Right lung (tissue), 5 donors: Measurements from ENCODE around the gene MIER3. TPM values are rescaled to one million over a fixed set of nuclear protein-coding genes. Genes with fewer than 3 reads are reported as not detected.

Experiments used
- DNase-seq, 2 donors: peaks; one replicate each; pipeline ENCODE4 v3.0.0-alpha.2; 2013
- polyA plus RNA-seq, 5 donors: library from polyadenylated mRNA; unstranded; fragments of 120-200 nt; gene quantifications; one replicate each; pipeline versions ENCODE4 v1.2.1 to v1.2.3, GENCODE V29; 2013; ENCODE audit warnings: inconsistent platforms in 1 of 5, low replicate concordance in 1 of 5; ENCODE audit not compliant: insufficient read length in 5 of 5, insufficient read depth in 1 of 5

Gene MIER3
- polyA plus RNA-seq, 5 donors: 26.6 to 51.5 (median 36.8) TPM

DNA sequence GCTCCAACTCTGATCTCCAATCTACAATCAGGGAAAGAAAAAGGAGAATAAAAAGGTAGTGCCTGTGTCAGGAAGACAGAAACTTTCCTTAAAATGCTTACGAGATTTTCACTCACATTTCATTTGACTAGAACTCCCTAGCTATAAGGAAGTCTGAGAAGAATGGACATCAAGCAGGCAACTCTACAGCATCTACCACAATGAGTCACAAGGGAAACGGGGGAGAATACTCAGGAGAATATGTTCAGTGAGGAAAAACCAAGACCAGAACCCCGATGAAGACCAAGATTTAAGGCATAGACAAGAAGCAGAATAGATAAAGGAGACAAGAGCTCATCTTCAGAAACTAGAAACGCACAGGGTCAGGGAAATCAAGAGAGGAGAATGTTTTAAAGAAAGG, 51.5 kb downstream of the MIER3 start:
- no peak for DNase-seq

DNA sequence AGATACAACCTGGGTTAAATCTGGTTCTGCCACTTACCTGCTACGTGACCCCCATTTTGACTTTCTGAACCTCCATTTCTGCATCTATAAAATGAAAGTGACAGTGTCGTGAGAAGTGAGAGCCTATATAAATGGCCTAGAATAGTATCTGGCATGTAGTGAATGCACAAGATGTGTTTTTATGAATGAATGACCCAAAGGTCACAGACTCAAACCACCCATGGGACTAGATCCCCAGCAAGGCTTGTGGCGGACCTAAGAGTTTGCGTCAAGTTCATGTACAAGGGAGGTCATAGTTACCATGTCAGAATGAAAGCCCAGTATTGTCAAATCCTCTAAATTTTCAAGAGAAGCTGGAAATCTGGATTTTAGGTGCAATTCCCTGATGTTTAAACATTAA, 53.7 kb downstream of the MIER3 start:
- DNase-seq: no peak

DNA sequence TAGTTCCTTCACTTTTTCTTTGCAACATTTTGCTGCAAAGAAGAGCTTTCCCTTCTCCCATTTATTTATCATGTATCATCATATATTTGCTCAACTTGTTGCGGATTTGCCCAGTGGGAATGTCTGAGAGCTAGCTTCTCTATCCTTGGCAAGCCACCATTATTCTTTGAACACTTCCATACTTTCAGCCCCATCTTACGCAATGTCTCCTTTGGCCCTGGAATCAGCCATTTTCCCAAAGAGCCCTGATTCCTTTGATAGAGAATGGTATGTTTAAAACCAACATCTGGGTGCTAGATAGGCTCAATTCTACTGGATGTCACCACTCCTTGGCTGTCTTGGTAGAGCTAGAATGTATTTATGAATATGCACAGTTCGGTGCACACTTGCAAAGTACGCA, 55.2 kb downstream of the MIER3 start:
- no peak for DNase-seq

DNA sequence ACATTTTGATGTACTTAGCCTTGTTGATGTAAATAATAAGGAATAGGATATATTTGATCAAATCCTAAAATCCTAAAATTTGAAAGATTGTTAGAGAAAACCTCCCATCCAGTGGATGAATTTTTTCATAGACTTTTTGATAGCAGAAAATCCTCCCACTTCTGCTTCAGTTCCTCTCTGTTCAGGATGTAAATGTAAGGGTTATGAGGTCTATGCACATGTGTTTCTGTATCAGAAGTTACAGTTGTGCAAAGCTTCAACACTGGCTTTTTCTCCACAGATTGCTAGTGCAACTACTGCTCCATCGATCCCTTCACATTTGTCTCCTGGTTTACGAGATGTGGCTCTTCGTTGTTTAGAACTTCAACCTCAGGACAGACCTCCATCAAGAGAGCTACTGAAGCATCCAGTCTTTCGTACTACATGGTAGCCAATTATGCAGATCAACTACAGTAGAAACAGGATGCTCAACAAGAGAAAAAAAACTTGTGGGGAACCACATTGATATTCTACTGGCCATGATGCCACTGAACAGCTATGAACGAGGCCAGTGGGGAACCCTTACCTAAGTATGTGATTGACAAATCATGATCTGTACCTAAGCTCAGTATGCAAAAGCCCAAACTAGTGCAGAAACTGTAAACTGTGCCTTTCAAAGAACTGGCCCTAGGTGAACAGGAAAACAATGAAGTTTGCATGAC, 58.5 kb downstream of the MIER3 start:
- no peak for DNase-seq

DNA sequence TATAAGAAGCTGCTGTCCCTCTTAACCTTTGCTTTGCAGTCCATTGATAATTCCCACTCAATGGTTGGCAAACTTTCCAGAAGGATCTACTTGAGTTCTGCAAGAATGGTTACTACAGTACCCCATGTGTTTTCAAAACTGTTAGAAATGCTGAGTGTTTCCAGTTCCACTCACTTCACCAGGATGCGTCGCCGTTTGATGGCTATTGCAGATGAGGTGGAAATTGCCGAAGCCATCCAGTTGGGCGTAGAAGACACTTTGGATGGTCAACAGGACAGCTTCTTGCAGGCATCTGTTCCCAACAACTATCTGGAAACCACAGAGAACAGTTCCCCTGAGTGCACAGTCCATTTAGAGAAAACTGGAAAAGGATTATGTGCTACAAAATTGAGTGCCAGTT, 70.4 kb downstream of the MIER3 start:
- DNase-seq: no peak

DNA sequence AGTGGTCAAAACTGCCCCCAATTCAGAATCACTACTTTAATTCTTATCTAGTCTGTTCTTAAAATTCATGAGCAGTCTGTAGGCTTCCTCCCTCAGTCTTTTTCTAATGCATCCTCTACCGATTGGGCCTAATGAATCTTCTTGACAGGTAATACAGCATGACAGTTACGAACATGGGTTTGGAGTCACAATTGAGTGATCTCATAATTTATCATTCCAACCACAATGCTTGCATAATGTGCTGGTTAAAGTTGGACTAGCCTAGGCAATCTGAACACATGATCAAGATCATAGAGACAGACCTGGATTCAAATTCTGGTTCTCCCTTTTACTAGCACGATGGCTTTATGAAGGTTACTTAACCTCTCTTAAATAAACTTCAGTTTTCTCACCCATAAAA, 75.6 kb downstream of the MIER3 start:
- DNase-seq: no peak

DNA sequence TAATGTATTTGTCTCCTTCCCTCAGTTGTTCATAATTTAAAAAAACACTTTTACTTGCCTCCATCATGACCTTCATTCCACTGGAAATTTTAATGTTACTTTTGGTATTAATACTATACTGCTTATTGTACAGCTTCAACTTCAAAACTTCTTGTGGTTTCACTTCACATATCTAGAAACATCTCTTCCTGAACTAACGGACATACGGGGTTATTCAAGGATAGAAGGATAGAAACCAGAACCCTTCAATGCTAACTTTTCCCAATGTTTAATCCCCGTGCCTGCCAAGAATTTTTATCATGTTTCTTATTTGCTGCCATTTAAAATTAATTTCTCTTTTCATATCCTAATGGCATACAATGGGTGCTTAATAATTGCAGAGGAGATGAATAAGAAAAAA, 78.9 kb downstream of the MIER3 start:
- DNase-seq: no peak

DNA sequence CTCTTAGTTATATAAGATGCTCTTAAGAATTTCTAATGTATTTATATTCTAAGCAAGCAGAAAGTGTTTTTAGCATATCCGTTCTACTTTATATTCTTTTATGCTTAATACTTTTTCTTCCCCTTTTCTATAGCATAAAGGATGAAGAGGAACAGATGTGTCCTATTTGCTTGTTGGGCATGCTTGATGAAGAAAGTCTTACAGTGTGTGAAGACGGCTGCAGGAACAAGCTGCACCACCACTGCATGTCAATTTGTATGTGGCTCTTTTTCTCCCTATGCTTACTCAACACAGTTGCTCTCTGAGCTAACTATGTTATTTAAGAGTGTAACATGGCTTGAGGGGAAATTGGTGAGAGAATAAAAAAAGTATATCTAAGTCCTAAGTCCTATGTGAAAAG, 80.1 kb downstream of the MIER3 start:
- DNase-seq: no peak

Other genes with a start within 250 kb of the MIER3 start
- 10 to 100 TPM; 41.7 to 68.9 (median 60.4) TPM for gene MAP3K1, start 136.6 kb downstream of the MIER3 start, polyA plus RNA-seq
- gene SETD9, start 42.5 kb downstream of the MIER3 start, polyA plus RNA-seq: 10 to 100 TPM in 4 of 5 donors, 1 to 10 TPM in 1; 3.8 to 21.7 (median 17.5) TPM
- gene GPBP1, start 221.9 kb upstream of the MIER3 start, polyA plus RNA-seq: 100 to 1,000 TPM; 117 to 178 (median 158) TPM